Suprapubic skin (tissue), 3 donors: ENCODE data around the gene MYO1E.

Experiments used
- POLR2AphosphoS5 ChIP-seq, 3 donors: sonication (generic); formaldehyde crosslinking; IDR thresholded peaks; one replicate each; pipeline ENCODE4 v1.6.1; 2017; ENCODE audit warnings: antibody characterized with exemption in 3 of 3
- TF ChIP-seq, protein P1 (sequence below), 2 donors: fragments of 200-600 bp in 1 of 2; fragments of 450-650 bp in 1 of 2; sonication (generic) in 1 of 2; IDR thresholded peaks; one replicate each; pipeline ENCODE4 v1.5.1; 2016 to 2019; ENCODE audit warnings: antibody characterized with exemption in 2 of 2, mild to moderate bottlenecking in 1 of 2, moderate library complexity in 1 of 2

DNA sequence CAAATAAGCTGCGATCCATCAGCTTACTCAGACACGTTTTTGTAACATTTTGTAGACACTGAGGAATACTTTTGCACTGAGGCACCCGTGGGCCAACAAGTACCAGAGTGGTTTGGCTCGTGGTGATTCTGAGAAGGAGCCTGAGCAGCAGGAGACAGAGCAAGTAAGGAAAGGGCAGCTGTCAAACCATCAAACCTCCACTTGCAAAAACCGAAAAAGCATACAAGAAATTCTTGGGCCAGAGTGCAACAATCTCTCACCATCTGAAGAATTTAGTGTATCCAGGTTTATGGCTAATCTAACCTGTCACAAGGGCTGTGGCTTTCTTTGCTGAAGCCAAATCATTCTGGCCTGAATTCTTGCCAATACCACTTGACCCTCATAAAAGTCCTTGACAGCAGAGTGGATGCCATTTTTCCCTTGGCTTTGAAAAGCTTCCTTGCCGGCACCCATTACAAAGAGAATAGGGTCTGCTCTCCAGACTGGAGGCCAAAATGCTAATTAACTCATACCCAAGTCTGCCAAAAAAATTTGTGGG is 56.7 kb downstream of the MYO1E start:
- TF ChIP-seq, protein P1, sequence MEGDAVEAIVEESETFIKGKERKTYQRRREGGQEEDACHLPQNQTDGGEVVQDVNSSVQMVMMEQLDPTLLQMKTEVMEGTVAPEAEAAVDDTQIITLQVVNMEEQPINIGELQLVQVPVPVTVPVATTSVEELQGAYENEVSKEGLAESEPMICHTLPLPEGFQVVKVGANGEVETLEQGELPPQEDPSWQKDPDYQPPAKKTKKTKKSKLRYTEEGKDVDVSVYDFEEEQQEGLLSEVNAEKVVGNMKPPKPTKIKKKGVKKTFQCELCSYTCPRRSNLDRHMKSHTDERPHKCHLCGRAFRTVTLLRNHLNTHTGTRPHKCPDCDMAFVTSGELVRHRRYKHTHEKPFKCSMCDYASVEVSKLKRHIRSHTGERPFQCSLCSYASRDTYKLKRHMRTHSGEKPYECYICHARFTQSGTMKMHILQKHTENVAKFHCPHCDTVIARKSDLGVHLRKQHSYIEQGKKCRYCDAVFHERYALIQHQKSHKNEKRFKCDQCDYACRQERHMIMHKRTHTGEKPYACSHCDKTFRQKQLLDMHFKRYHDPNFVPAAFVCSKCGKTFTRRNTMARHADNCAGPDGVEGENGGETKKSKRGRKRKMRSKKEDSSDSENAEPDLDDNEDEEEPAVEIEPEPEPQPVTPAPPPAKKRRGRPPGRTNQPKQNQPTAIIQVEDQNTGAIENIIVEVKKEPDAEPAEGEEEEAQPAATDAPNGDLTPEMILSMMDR (IDR thresholded peaks at IDR 0.05) = no peak
- TF ChIP-seq POLR2AphosphoS5 (IDR thresholded peaks at IDR 0.05) = no peak
